Uterus (tissue), 2 donors: Measurements from ENCODE around the gene DIRAS3.

Experiments
- POLR2A ChIP-seq, 2 donors: fragments of 450-650 bp; IDR thresholded peaks; one replicate each; pipeline ENCODE4 v1.6.1; 2016; ENCODE audit warnings: antibody characterized with exemption in 2 of 2, mild to moderate bottlenecking in 1 of 2, moderate library complexity in 1 of 2
- TF ChIP-seq, protein P1 (sequence below), 4 experiments: fragments of 200-600 bp in 2 of 4; fragments of 450-650 bp in 2 of 4; sonication (generic) in 2 of 4; IDR thresholded peaks; one replicate each; pipeline ENCODE4 v1.5.1; 2016 to 2019; ENCODE audit warnings: antibody characterized with exemption in 4 of 4, mild to moderate bottlenecking in 2 of 4, moderate library complexity in 1 of 4

DNA sequence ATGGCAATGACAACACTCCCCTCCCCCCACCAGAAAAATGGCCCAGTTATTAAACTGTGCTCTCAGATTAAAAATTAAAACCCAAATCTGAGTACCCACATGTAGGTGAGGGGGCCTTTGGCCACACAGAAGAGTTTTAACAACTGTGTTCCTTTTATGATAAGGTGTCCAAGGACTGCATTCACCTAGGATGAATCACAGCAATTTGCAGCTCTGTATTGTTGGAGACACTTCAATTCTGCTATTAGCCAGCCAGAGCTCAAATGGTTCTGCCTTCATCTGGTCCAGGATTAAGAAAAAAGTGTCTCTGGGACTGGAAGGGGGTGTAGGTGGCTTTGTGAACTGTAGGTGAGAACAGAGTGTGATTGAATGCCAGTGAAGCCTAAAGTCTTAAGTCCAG, 43.3 kb upstream of the DIRAS3 start:
- TF ChIP-seq, protein P1, sequence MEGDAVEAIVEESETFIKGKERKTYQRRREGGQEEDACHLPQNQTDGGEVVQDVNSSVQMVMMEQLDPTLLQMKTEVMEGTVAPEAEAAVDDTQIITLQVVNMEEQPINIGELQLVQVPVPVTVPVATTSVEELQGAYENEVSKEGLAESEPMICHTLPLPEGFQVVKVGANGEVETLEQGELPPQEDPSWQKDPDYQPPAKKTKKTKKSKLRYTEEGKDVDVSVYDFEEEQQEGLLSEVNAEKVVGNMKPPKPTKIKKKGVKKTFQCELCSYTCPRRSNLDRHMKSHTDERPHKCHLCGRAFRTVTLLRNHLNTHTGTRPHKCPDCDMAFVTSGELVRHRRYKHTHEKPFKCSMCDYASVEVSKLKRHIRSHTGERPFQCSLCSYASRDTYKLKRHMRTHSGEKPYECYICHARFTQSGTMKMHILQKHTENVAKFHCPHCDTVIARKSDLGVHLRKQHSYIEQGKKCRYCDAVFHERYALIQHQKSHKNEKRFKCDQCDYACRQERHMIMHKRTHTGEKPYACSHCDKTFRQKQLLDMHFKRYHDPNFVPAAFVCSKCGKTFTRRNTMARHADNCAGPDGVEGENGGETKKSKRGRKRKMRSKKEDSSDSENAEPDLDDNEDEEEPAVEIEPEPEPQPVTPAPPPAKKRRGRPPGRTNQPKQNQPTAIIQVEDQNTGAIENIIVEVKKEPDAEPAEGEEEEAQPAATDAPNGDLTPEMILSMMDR (IDR thresholded peaks at IDR 0.05), result no peak
- no peak for TF ChIP-seq POLR2A (IDR thresholded peaks at IDR 0.05)
